Endodermal cell (in vitro differentiated cells): ENCODE data around the gene OSBPL6. TPM values are rescaled to one million over a fixed set of nuclear protein-coding genes. Genes with fewer than 3 reads are reported as not detected.

ENCODE experiments used
- DNase-seq: peaks from one replicate; pipeline ENCODE4 v3.0.0-alpha.2; 2017
- H3K27ac ChIP-seq: 2 replicates; pipeline ENCODE4 v1.5.1; 2013; ENCODE audit warnings: mild to moderate bottlenecking, low read depth, low read length, moderate library complexity
- H3K27me3 ChIP-seq: 2 replicates; pipeline ENCODE4 v1.6.1; 2013; ENCODE audit warnings: mild to moderate bottlenecking, low read length, moderate library complexity; ENCODE audit not compliant: insufficient read depth, control insufficient read depth, poor library complexity, severe bottlenecking
- H3K36me3 ChIP-seq: 2 replicates; pipeline ENCODE4 v1.7.0; 2013; ENCODE audit warnings: mild to moderate bottlenecking, low read length, moderate library complexity; ENCODE audit not compliant: control insufficient read depth, insufficient read depth
- H3K4me1 ChIP-seq: one replicate; pipeline ENCODE4 v1.7.0; 2013; ENCODE audit warnings: low read length; ENCODE audit not compliant: control insufficient read depth, insufficient read depth
- H3K4me3 ChIP-seq: 2 replicates; pipeline ENCODE4 v1.5.1; 2013; ENCODE audit warnings: mild to moderate bottlenecking, low read length, moderate library complexity
- H3K9ac ChIP-seq: 2 replicates; pipeline ENCODE4 v1.6.1; 2013; ENCODE audit warnings: mild to moderate bottlenecking, low read length, moderate library complexity; ENCODE audit not compliant: poor library complexity, severe bottlenecking; ENCODE audit errors: extremely low read depth
- H3K9me3 ChIP-seq: 2 replicates; pipeline ENCODE4 v1.6.1; 2013; ENCODE audit warnings: mild to moderate bottlenecking, low read length, moderate library complexity; ENCODE audit not compliant: control insufficient read depth
- H3K27ac Mint-ChIP-seq: 2 replicates; pipeline ENCODE4 v1.8.0; 2020; ENCODE audit warnings: mixed read lengths
- H3K27me3 Mint-ChIP-seq: 2 replicates; pipeline ENCODE4 v1.8.0; 2021; ENCODE audit warnings: mild to moderate bottlenecking, mixed read lengths; ENCODE audit not compliant: insufficient read depth
- H3K36me3 Mint-ChIP-seq: 2 replicates; pipeline ENCODE4 v1.8.0; 2020; ENCODE audit warnings: low read depth, mixed read lengths
- H3K4me1 Mint-ChIP-seq: 2 replicates; pipeline ENCODE4 v1.8.0; 2020; ENCODE audit warnings: mixed read lengths
- H3K4me3 Mint-ChIP-seq: 2 replicates; pipeline ENCODE4 v1.8.0; 2020; ENCODE audit warnings: mild to moderate bottlenecking, moderate library complexity, mixed read lengths
- H3K9me3 Mint-ChIP-seq: 2 replicates; pipeline ENCODE4 v1.8.0; 2020; ENCODE audit warnings: mild to moderate bottlenecking, mixed read lengths
- CTCF ChIP-seq: fragments of 200-600 bp; sonication (generic); conservative IDR thresholded peaks from 2 replicates; pipeline ENCODE4 v1.5.0; 2021; ENCODE audit warnings: antibody characterized with exemption, mild to moderate bottlenecking
- WGBS, 2 experiments: methylation state at CpG; one replicate each; pipeline versions ENCODE4 v1.1.5 to v1.1.7; 2013; ENCODE audit warnings: missing lambda C conversion rate in 2 of 2, mixed read lengths in 1 of 2; ENCODE audit not compliant: insufficient coverage in 1 of 2, insufficient read length in 1 of 2; 5-methylcytosine and 5-hydroxymethylcytosine counted together
- total RNA-seq, 2 donors: library from RNA; stranded (reverse); fragmentation: NEBNext Ultra II Directional in 1 of 2; extraction: Animal tissue kit (Norgen Biotek cat#: 25700) in 1 of 2; gene quantifications; 2 replicates in 1 of 2; 3 replicates in 1 of 2; pipeline ENCODE4 v1.2.1, GENCODE V29; 2021

Gene OSBPL6
- total RNA-seq, 2 donors from 2014 or later, result 3.4 to 3.6 TPM

DNA sequence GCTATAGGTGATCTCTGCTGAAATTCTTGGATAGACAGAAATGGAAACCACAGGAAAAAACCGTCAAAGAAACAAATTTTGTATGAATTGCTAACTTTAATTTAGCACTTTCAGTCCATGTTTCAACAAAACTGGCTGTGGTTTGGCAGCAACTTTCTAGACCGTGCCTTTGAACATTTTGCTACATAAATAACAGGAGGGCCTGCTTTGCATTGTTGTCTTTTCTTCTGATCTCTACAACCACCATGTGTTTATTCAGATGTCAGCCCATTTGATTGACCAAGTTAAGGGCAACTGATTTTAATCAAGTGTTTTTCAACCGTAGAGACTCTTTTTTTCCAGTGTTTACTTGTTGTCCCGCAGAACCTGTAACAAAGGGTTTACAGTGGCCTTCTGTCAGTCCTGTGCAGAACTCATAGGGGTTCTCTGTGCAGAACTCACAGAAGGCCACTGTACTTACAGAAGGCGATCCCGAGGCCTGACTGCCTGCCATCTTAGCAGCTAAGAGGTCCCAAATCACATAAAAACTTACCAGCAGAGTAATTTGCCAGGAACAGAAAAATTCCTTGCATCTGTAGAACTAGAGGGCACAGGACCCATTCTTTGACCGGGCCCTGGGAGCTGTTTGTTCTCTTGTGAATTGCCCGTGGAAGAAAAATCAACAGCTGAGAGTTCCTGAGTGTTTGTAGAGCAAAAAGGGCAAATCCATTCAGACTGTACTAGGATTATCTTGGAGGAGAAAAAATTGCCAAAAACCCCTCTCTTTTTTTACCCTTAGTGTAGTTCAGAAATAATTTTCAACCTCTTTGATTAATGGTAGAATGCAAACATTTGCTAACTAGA, 136.1 kb downstream of the OSBPL6 start:
- no peak for DNase-seq
- 95 to 96% methylated on average over 6 to 8 of the region's 8 CpGs for WGBS, 2 experiments
- Mint-ChIP-seq H3K27ac (no peak overlapping the region), H3K9me3 (no peaks in the 10 kb centered on the region), H3K36me3 (no peaks in the 10 kb centered on the region), H3K27me3 (no peaks in the 10 kb centered on the region), H3K4me3 (no peak overlapping the region), H3K4me1 (no peaks in the 10 kb centered on the region)
- TF ChIP-seq CTCF, result no peak
- Histone ChIP-seq H3K36me3 (peaks cover 12% of the 10 kb centered on the region), H3K9me3 (no peaks in the 10 kb centered on the region), H3K4me1 (no peaks in the 10 kb centered on the region), H3K9ac (no peak overlapping the region), H3K27me3 (no peaks in the 10 kb centered on the region), H3K27ac (no peak overlapping the region), H3K4me3 (no peak overlapping the region)

GRCh38 chr2:178331474-178332432, 137.4 kb downstream of the OSBPL6 start:
- Mint-ChIP-seq H3K27ac (no peak overlapping the region), H3K9me3 (no peaks in the 10 kb centered on the region), H3K4me1 (no peaks in the 10 kb centered on the region), H3K27me3 (no peaks in the 10 kb centered on the region), H3K4me3 (no peak overlapping the region), H3K36me3 (no peaks in the 10 kb centered on the region)
- H3K27me3 ChIP-seq, result no peaks in the 10 kb centered on the region
- TF ChIP-seq CTCF, result no peak
- H3K27ac ChIP-seq, result no peak overlapping the region
- DNase-seq, result no peak
- no peak overlapping the region for H3K9ac ChIP-seq
- WGBS, 2 experiments, result 93 to 96% methylated on average over 8 to 9 of the region's 9 CpGs
- no peaks in the 10 kb centered on the region for H3K9me3 ChIP-seq
- H3K4me1 ChIP-seq, result no peaks in the 10 kb centered on the region
- peaks cover 12% of the 10 kb centered on the region for H3K36me3 ChIP-seq
- no peak overlapping the region for H3K4me3 ChIP-seq

DNA sequence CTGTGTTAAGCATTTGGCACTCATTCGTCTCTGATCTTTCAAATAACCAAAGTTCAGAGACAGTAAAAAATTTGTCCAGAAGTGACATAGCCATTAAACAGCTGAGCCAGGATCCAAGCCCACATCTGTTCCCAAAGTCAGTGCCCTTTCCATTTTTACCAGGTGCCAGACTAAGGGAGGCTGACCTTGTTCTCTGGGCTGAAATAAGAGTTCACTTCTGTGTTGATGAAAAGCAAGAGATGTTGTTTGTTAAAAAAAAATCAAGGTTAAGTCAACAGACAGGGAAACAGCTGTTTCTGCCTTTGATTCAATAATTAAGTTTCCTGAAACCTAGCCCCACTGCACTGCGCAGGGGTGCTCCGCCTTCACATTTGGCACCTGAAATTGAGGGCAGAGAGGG, 139.5 kb downstream of the OSBPL6 start:
- Mint-ChIP-seq H3K4me1 (no peaks in the 10 kb centered on the region), H3K27me3 (no peaks in the 10 kb centered on the region)

More for the DNA sequence above, 139.5 kb downstream of the OSBPL6 start:
- TF ChIP-seq CTCF, result no peak
- Mint-ChIP-seq H3K27ac (no peak overlapping the region), H3K36me3 (no peaks in the 10 kb centered on the region), H3K9me3 (no peaks in the 10 kb centered on the region), H3K4me3 (no peak overlapping the region)
- Histone ChIP-seq H3K36me3 (peaks cover 12% of the 10 kb centered on the region), H3K27ac (no peak overlapping the region), H3K4me1 (no peaks in the 10 kb centered on the region), H3K4me3 (no peak overlapping the region), H3K27me3 (no peaks in the 10 kb centered on the region), H3K9me3 (no peaks in the 10 kb centered on the region), H3K9ac (no peak overlapping the region)
- no peak for DNase-seq
- 94 to 100% methylated on average over 3 of the region's 3 CpGs for WGBS, 2 experiments
